ENCODE data around the gene GOLGA6L10.
"Not testable (repeated sequence)": the region's sequence is repeated elsewhere in the genome, so short reads cannot be mapped to it uniquely, and the experiment has no call there.

The GOLGA6L10 gene

GRCh38 chr15:82338573-82338972 lies 10.7 kb downstream of the GOLGA6L10 start:
- not testable (repeated sequence) for DNase-seq

GRCh38 chr15:82338053-82338452 lies 11.2 kb downstream of the GOLGA6L10 start:
- DNase-seq: not testable (repeated sequence)

GRCh38 chr15:82337051-82337450 lies 12.2 kb downstream of the GOLGA6L10 start:
- DNase-seq: not testable (repeated sequence)

GRCh38 chr15:82336180-82336647 lies 13.1 kb downstream of the GOLGA6L10 start:
- DNase-seq: not testable (repeated sequence)

- not testable (repeated sequence) for DNase-seq
These were observed 14.3 kb downstream of the GOLGA6L10 start for GRCh38 chr15:82335006-82335405.

- not testable (repeated sequence) for DNase-seq
These were observed 14.7 kb downstream of the GOLGA6L10 start for GRCh38 chr15:82334554-82334932.

GRCh38 chr15:82333603-82334553 lies 15.4 kb downstream of the GOLGA6L10 start:
- not testable (repeated sequence) for DNase-seq

- DNase-seq: not testable (repeated sequence)
These were observed 16.3 kb downstream of the GOLGA6L10 start for GRCh38 chr15:82332711-82333602.

GRCh38 chr15:82331576-82332304 lies 17.5 kb downstream of the GOLGA6L10 start:
- DNase-seq: not testable (repeated sequence)

- DNase-seq: not testable (repeated sequence)
These were observed 18.4 kb downstream of the GOLGA6L10 start for GRCh38 chr15:82330921-82331320.

- not testable (repeated sequence) for DNase-seq
These were observed 20.2 kb downstream of the GOLGA6L10 start for GRCh38 chr15:82329039-82329438.

- not testable (repeated sequence) for DNase-seq
These were observed 21.9 kb downstream of the GOLGA6L10 start for GRCh38 chr15:82327372-82327771.

- not testable (repeated sequence) for DNase-seq
These were observed 22.4 kb downstream of the GOLGA6L10 start for GRCh38 chr15:82326896-82327295.

GRCh38 chr15:82325646-82326045 lies 23.6 kb downstream of the GOLGA6L10 start:
- not testable (repeated sequence) for DNase-seq

- not testable (repeated sequence) for DNase-seq
These were observed 24.4 kb downstream of the GOLGA6L10 start for GRCh38 chr15:82324831-82325230.

- not testable (repeated sequence) for DNase-seq
These were observed 26.8 kb downstream of the GOLGA6L10 start for GRCh38 chr15:82322488-82322887.

- DNase-seq: not testable (repeated sequence)
These were observed 28.4 kb downstream of the GOLGA6L10 start for GRCh38 chr15:82320861-82321260.

- not testable (repeated sequence) for DNase-seq
These were observed 29.6 kb downstream of the GOLGA6L10 start for GRCh38 chr15:82319522-82320278.

GRCh38 chr15:82318281-82318680 lies 31.0 kb downstream of the GOLGA6L10 start:
- not testable (repeated sequence) for DNase-seq

- DNase-seq: not testable (repeated sequence)
These were observed 31.8 kb downstream of the GOLGA6L10 start for GRCh38 chr15:82317516-82317915.

- DNase-seq: no peak
These were observed 32.2 kb downstream of the GOLGA6L10 start for GRCh38 chr15:82317091-82317489.

Measured in T-helper 9 cell (primary cell).